ENCODE measurements around the gene DAP. TPM values are rescaled to one million over a fixed set of nuclear protein-coding genes. Genes with fewer than 3 reads are reported as not detected.

The DAP gene
- total and polyA plus RNA-seq, 4 donors = 36.6 to 122 (median 101) TPM

GRCh38 chr5:10629682-10630081 is 131.4 kb downstream of the DAP start:
- Histone ChIP-seq H3K9ac (ENCODE audit: low read depth in 1 of 2, low read length in 2 of 2) (no peak overlapping the region), H3K27me3 (ENCODE audit: control insufficient read depth in 4 of 4, insufficient read depth in 4 of 4, low read length in 3 of 4) (no peaks in the 10 kb centered on the region), H3K9me3 (ENCODE audit: control insufficient read depth in 4 of 4, low read length in 3 of 4) (no peaks in the 10 kb centered on the region), H3K4me3 (ENCODE audit: low read depth in 1 of 3, low read length in 3 of 3) (no peak overlapping the region), H3K4me1 (ENCODE audit: control insufficient read depth in 4 of 4, insufficient read depth in 4 of 4, low read length in 3 of 4) (peaks cover 0 to 11% (median 4%) of the 10 kb centered on the region in 4 donors), H3K36me3 (ENCODE audit: control insufficient read depth in 4 of 4, insufficient read depth in 3 of 4, low read depth in 1 of 4, low read length in 3 of 4) (no peaks in the 10 kb centered on the region), H3K27ac (ENCODE audit: low read depth in 1 of 2, low read length in 2 of 2) (no peak overlapping the region)
- TF ChIP-seq MAX (IDR thresholded peaks at IDR 0.05) (no peak), FOXA2 (IDR thresholded peaks at IDR 0.05) (no peak), CTCF (IDR thresholded peaks at IDR 0.05; ENCODE audit: low read depth, low read length, missing input control) (no peak), NR2F2 (IDR thresholded peaks at IDR 0.05) (no peak), RAD21 (IDR thresholded peaks at IDR 0.05) (no peak), GABPA (IDR thresholded peaks at IDR 0.05 in 1 of 2, conservative IDR thresholded peaks at IDR 0.05 in 1 of 2) (no peak), REST (IDR thresholded peaks at IDR 0.05) (no peak), HNF4G (IDR thresholded peaks at IDR 0.05) (no peak), ATF3 (IDR thresholded peaks at IDR 0.05) (no peak), FOXA1 (IDR thresholded peaks at IDR 0.05) (no peak), HNF4A (conservative IDR thresholded peaks at IDR 0.05) (no peak), EGR1 (IDR thresholded peaks at IDR 0.05; ENCODE audit: low read depth in 2 of 2) (no peak), RXRA (IDR thresholded peaks at IDR 0.05) (no peak), TAF1 (conservative IDR thresholded peaks at IDR 0.05) (no peak), SP1 (IDR thresholded peaks at IDR 0.05) (no peak), ZBTB33 (IDR thresholded peaks at IDR 0.05) (no peak), YY1 (IDR thresholded peaks at IDR 0.05) (no peak), JUND (IDR thresholded peaks at IDR 0.05) (no peak)
- WGBS = 98% methylated on average over 5 of the region's 5 CpGs
- no peak for DNase-seq (ENCODE audit: low spot score)

Small RNAs within 50 kb of the gene (small RNA-seq; reads per million reads assigned to genes)
- not detected for gene AC012629.4

Other genes starting within 250 kb of the DAP start
- 1 to 10 TPM in 1 of 2 donors, under 1 TPM in 1; 0.25 to 1.9 TPM for gene ANKRD33B, start 197.2 kb downstream of the DAP start, total RNA-seq
- gene ANKRD33B, start 197.2 kb downstream of the DAP start, polyA plus RNA-seq = under 1 TPM in 1 of 2 donors, not detected in 1; 0.09 TPM